Suprapubic skin (tissue), 4 donors: ENCODE measurements around the gene CELSR1.

Experiments used
- CTCF ChIP-seq, 2 donors: fragments of 200-600 bp in 1 of 2; fragments of 450-650 bp in 1 of 2; sonication (generic) in 1 of 2; IDR thresholded peaks; one replicate each; pipeline ENCODE4 v1.5.1; 2016 to 2019; ENCODE audit warnings: antibody characterized with exemption in 2 of 2, mild to moderate bottlenecking in 1 of 2, moderate library complexity in 1 of 2
- POLR2A ChIP-seq, 2 donors: fragments of 450-650 bp; IDR thresholded peaks; one replicate each; pipeline ENCODE4 v1.6.1; 2017; ENCODE audit warnings: antibody characterized with exemption in 2 of 2, mild to moderate bottlenecking in 2 of 2, moderate library complexity in 2 of 2
- POLR2AphosphoS5 ChIP-seq, 3 donors: sonication (generic); formaldehyde crosslinking; IDR thresholded peaks; one replicate each; pipeline ENCODE4 v1.6.1; 2017; ENCODE audit warnings: antibody characterized with exemption in 3 of 3

GRCh38 chr22:46569055-46569847 lies 31.8 kb upstream of the CELSR1 start:
- TF ChIP-seq POLR2A (IDR thresholded peaks at IDR 0.05) (no peak), CTCF (IDR thresholded peaks at IDR 0.05) (no peak), POLR2AphosphoS5 (IDR thresholded peaks at IDR 0.05) (no peak)
